Fibroblast of lung (primary cell): ENCODE measurements around the gene ZBTB8A. TPM values are rescaled to one million over a fixed set of nuclear protein-coding genes. Genes with fewer than 3 reads are reported as not detected.

Experiments used
- DNase-seq, 2 donors: peaks; one replicate each; pipeline versions ENCODE4 v3.0.0 to v3.0.0-alpha.2; 2010; ENCODE audit warnings: low read depth in 2 of 2
- H2AFZ ChIP-seq: 2 replicates; pipeline ENCODE4 v1.5.1; 2012; ENCODE audit warnings: low read length, control low read depth, inconsistent platforms
- H3K27ac ChIP-seq: 2 replicates; pipeline ENCODE4 v1.5.1; 2011; ENCODE audit warnings: low read length, control low read depth; ENCODE audit not compliant: insufficient read depth
- H3K27me3 ChIP-seq: 2 replicates; pipeline ENCODE4 v1.5.1; 2011; ENCODE audit warnings: mild to moderate bottlenecking, low read length; ENCODE audit not compliant: control insufficient read depth, insufficient read depth
- H3K36me3 ChIP-seq: 2 replicates; pipeline ENCODE4 v1.5.1; 2011; ENCODE audit warnings: low read length; ENCODE audit not compliant: control insufficient read depth, insufficient read depth
- H3K4me1 ChIP-seq: 2 replicates; pipeline ENCODE4 v1.5.1; 2011; ENCODE audit warnings: low read length; ENCODE audit not compliant: control insufficient read depth, insufficient read depth; ENCODE audit errors: extremely low read depth
- H3K4me2 ChIP-seq: 2 replicates; pipeline ENCODE4 v1.5.1; 2011; ENCODE audit warnings: low read length, control low read depth; ENCODE audit not compliant: insufficient read depth; ENCODE audit errors: extremely low read depth
- H3K4me3 ChIP-seq, 4 experiments: fragments of 200-600 bp in 1 of 4; sonication (generic) in 1 of 4; replicated peaks in 1 of 4; 2 replicates each; pipeline ENCODE4 v1.5.1; 2011 to 2016; ENCODE audit warnings: low read length in 4 of 4, low read depth in 3 of 4, mild to moderate bottlenecking in 3 of 4, control low read depth in 2 of 4, inconsistent platforms in 1 of 4, mixed read lengths in 1 of 4; ENCODE audit not compliant: insufficient read depth in 1 of 4; ENCODE audit errors: control extremely low read depth in 1 of 4
- H3K79me2 ChIP-seq: 2 replicates; pipeline ENCODE4 v1.5.1; 2012; ENCODE audit warnings: mild to moderate bottlenecking, low read length, inconsistent platforms; ENCODE audit not compliant: control insufficient read depth, insufficient read depth
- H3K9ac ChIP-seq: 2 replicates; pipeline ENCODE4 v1.5.1; 2011; ENCODE audit warnings: mild to moderate bottlenecking, low read length, control low read depth; ENCODE audit not compliant: insufficient read depth
- H3K9me3 ChIP-seq: 2 replicates; pipeline ENCODE4 v1.5.1; 2012; ENCODE audit warnings: low read depth, low read length; ENCODE audit not compliant: control insufficient read depth, insufficient read depth
- H4K20me1 ChIP-seq: 2 replicates; pipeline ENCODE4 v1.5.1; 2011; ENCODE audit warnings: low read length; ENCODE audit not compliant: control insufficient read depth, insufficient read depth; ENCODE audit errors: extremely low read depth
- EZH2 ChIP-seq: IDR thresholded peaks from 2 replicates; pipeline ENCODE4 v1.5.1; 2012; ENCODE audit warnings: low read length, control low read depth, mild to moderate bottlenecking; ENCODE audit errors: missing control alignments
- polyA plus RNA-seq, 2 donors: library from polyadenylated mRNA; depleted of rRNA in 1 of 2; stranded (reverse) in 1 of 2; unstranded in 1 of 2; fragments of >200 nt; gene quantifications; 2 replicates each; pipeline ENCODE4 v1.2.1, GENCODE V29; 2011 to 2012; ENCODE audit warnings: missing spikeins in 1 of 2
- total RNA-seq: library from RNA; depleted of rRNA; stranded (reverse); fragments of >200 nt; gene quantifications from 2 replicates; pipeline ENCODE4 v1.2.1, GENCODE V29; 2014
- TF ChIP-seq, protein P1 (sequence below), 2 donors: IDR thresholded peaks in 1 of 2; conservative IDR thresholded peaks in 1 of 2; 1 replicate in 1 of 2; 2 replicates in 1 of 2; pipeline ENCODE4 v1.5.1; 2011 to 2012; ENCODE audit warnings: low read length in 2 of 2, control low read depth in 1 of 2, inconsistent platforms in 1 of 2, low read depth in 1 of 2, mild to moderate bottlenecking in 1 of 2

The ZBTB8A gene
- total and polyA plus RNA-seq, 2 donors (not counting 1 experiment from before 2014, with no cell fraction given): 5.9 to 6.9 TPM

DNA sequence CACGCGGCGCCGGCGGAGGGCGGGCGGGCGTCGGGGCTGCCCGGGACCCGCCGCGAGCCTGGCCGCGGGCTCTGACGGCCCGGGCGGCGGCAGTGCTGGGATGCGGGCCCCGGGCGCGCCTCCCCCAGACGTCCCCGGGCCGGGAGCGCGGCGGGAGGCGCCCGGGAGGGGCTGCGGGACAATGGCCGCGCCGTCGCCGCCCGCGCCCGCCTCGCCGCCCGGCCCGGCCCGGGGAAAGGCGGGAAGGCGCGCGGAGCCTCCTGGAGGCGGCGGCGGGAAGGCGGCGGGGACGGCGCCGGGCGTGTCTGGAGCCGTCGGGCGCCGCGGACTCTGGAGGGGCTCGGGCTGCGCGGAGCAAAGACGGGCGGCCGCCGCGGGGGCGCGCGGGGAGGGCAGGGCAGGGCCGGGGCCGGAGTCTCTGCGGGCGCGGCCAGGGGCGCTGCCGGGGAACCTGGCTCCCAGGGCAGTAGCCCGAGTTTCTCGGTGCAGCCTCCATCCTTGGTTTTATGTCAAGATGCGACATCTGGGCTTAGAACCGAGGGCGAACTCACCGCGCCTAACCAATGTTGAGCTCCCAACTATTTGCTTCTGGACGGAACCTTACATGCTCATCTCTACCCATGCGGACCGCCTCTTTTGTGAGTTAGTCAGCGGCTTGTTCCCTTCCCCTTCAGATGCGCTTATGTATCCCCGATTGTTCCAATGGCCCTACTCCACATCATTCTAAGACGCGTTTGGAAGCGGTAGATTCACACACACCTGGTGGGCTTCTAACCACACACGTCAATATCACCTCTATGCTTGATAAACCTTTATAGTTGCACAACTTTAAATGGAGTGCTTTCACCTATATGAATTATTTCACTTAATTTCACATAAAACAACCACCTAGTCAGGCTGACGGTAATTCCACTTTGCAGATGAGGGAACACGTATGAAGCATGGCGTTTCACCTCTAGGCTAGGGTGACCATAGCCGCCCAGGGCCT lies 651 bp downstream of the ZBTB8A start:
- TF ChIP-seq EZH2: no peak
- TF ChIP-seq, protein P1, sequence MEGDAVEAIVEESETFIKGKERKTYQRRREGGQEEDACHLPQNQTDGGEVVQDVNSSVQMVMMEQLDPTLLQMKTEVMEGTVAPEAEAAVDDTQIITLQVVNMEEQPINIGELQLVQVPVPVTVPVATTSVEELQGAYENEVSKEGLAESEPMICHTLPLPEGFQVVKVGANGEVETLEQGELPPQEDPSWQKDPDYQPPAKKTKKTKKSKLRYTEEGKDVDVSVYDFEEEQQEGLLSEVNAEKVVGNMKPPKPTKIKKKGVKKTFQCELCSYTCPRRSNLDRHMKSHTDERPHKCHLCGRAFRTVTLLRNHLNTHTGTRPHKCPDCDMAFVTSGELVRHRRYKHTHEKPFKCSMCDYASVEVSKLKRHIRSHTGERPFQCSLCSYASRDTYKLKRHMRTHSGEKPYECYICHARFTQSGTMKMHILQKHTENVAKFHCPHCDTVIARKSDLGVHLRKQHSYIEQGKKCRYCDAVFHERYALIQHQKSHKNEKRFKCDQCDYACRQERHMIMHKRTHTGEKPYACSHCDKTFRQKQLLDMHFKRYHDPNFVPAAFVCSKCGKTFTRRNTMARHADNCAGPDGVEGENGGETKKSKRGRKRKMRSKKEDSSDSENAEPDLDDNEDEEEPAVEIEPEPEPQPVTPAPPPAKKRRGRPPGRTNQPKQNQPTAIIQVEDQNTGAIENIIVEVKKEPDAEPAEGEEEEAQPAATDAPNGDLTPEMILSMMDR (conservative IDR thresholded peaks at IDR 0.05 in 1 of 2, IDR thresholded peaks at IDR 0.05 in 1 of 2; ENCODE audit: low read depth in 1 of 2, low read length in 2 of 2): no peak
- Histone ChIP-seq H3K9ac (peak overlapping the region; percentile 62), H3K4me2 (peak overlapping the region; percentile 75), H2AFZ (peak overlapping the region; percentile 86), H3K27ac (no peak overlapping the region), H3K36me3 (no peaks in the 10 kb centered on the region), H3K9me3 (no peaks in the 10 kb centered on the region), H4K20me1 (no peaks in the 10 kb centered on the region), H3K79me2 (peaks cover 6% of the 10 kb centered on the region), H3K27me3 (no peaks in the 10 kb centered on the region), H3K4me3 (peak overlapping the region; percentile 60 to 89 (median 71)), H3K4me1 (no peaks in the 10 kb centered on the region)
- peak; percentile 43 to 64 for DNase-seq

DNA sequence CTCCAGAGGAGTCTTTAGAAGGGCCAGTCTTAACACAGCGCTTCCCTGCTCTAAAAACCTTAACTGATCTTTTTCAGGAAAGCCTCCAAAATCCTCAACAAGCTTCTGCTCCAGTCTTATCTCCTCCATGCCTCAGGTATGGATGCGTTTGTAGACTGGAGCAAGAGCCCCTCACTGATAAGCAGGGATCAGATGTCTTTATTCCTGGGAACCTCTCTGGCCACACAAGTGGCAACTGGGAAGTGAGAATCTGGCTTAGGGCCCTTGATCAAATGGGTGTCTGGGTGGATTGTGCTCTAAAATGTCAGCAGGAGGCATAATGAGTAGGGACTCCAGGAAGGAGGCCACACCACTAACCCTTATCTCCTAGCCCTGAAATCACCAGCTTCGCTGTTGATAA lies 1.4 kb downstream of the ZBTB8A start:
- DNase-seq: no peak
- no peak for TF ChIP-seq EZH2
- TF ChIP-seq, protein P1 (conservative IDR thresholded peaks at IDR 0.05 in 1 of 2, IDR thresholded peaks at IDR 0.05 in 1 of 2; ENCODE audit: low read depth in 1 of 2, low read length in 2 of 2): no peak
- H3K27me3 ChIP-seq: no peaks in the 10 kb centered on the region
- H3K4me3 ChIP-seq: peak overlapping the region; percentile 60 to 89 (median 69)
- no peaks in the 10 kb centered on the region for H3K36me3 ChIP-seq
- no peak overlapping the region for H3K9ac ChIP-seq
- H2AFZ ChIP-seq: no peak overlapping the region
- no peaks in the 10 kb centered on the region for H4K20me1 ChIP-seq
- H3K4me2 ChIP-seq: peak overlapping the region; percentile 75
- H3K27ac ChIP-seq: no peak overlapping the region
- no peaks in the 10 kb centered on the region for H3K4me1 ChIP-seq
- peaks cover 6% of the 10 kb centered on the region for H3K79me2 ChIP-seq
- no peaks in the 10 kb centered on the region for H3K9me3 ChIP-seq

DNA sequence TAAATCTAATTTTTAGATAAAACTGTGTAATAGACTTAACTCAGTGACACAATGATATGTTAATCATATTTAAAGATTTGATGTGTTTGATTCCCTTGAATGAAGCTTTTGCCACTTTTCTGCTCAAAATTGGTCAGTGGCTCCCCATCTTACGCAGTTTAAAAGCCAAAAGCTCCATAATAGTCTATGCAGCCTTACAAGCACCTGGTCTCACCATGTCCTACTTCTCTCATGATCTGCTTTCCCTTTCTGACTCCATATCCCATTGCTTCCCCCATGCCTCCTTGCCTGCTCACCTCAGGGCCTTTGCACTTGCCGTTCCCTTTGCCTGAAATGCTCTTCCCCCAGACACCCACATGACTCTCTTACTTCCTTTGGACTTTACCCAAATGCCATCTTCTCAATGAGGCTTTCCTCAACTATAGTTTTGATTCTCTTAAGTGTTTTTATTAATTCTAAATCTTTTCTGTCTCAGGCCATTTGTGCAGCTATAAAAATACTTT lies 1.9 kb downstream of the ZBTB8A start:
- Histone ChIP-seq H3K4me2 (no peak overlapping the region), H3K36me3 (no peaks in the 10 kb centered on the region), H3K4me3 (no peak overlapping the region), H3K79me2 (peaks cover 6% of the 10 kb centered on the region), H3K9me3 (no peaks in the 10 kb centered on the region), H4K20me1 (no peaks in the 10 kb centered on the region), H3K27me3 (no peaks in the 10 kb centered on the region), H3K9ac (no peak overlapping the region), H2AFZ (no peak overlapping the region), H3K4me1 (no peaks in the 10 kb centered on the region), H3K27ac (no peak overlapping the region)
- DNase-seq: no peak
- TF ChIP-seq EZH2: no peak
- TF ChIP-seq, protein P1 (conservative IDR thresholded peaks at IDR 0.05 in 1 of 2, IDR thresholded peaks at IDR 0.05 in 1 of 2; ENCODE audit: low read depth in 1 of 2, low read length in 2 of 2): no peak
